Activated CD8-positive, alpha-beta memory T cell treated with anti-CD3 and anti-CD28 coated beads, Interleukin-2, amount 50 U/mL, for 1 hour (primary cell): Measurements from ENCODE around the gene SLC30A1.

Experiments used
- DNase-seq: peaks from one replicate; pipeline ENCODE4 v3.0.0-alpha.2; 2020; ENCODE audit errors: extremely low read depth

Gene SLC30A1

GRCh38 chr1:211607754-211608473 lies 29.0 kb upstream of the SLC30A1 start:
- no peak for DNase-seq

DNA sequence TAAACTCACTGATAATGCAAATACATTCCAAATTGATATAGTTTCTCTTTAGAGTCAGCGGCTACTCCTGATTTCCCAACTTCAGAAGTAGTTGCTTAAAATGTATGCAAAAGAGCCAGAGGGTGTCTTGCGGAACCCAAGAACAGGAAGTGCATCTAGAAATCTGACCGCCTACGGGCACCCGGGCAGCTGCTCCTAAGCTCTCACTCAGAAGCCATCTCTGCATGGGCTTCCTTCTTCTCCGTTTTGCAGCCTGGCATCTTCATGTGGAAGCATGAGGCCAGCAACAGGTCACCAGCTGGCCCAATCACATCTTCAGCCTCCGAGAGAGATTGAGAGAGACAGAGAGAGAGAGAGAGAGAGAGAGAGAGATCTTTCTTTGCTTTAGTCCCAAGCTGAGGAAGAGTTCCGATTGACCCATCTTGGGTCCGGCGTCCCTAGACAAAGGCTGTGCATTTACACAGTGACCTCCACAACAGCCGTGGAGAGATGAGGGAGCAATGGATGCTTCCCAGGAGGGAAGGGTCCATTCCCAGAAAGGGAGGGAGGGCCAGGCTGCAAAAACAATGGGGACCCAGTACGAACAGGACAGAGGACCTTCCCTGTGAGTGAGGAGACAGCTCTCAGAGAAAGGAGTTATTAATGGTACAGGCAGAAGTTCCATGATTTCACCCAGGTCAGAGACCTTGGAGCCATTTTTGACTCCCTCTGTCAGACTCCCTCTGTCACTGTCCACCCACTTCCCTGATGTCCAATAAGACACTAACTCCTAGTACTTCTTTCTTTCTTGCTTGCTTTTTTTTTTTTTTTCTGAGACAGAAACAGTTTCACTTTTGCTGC lies 28.2 kb upstream of the SLC30A1 start:
- no peak for DNase-seq

GRCh38 chr1:211606332-211606913 lies 27.5 kb upstream of the SLC30A1 start:
- DNase-seq: no peak

- DNase-seq: no peak
These were observed 26.8 kb upstream of the SLC30A1 start for GRCh38 chr1:211605603-211606331.

DNA sequence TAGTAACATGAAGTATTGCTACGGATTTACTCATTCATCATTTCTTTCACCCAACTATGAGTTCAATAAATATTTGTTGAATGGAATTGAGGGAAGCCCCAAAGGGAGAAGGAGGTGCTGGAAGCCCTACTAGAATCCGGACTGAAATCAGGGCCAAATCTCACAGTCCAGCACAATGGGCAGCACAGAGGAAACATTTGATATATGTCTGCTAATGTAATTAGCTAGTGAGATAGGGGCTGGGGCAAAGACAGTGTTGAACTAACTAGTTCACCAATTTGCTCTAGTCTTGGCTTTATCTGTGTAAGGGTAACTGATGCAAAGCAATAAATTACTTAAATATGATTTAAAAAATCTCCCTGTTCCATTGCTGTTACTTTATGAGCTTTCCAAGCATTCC lies 26.1 kb upstream of the SLC30A1 start:
- DNase-seq: no peak

GRCh38 chr1:211604548-211604947 lies 25.6 kb upstream of the SLC30A1 start:
- no peak for DNase-seq

DNA sequence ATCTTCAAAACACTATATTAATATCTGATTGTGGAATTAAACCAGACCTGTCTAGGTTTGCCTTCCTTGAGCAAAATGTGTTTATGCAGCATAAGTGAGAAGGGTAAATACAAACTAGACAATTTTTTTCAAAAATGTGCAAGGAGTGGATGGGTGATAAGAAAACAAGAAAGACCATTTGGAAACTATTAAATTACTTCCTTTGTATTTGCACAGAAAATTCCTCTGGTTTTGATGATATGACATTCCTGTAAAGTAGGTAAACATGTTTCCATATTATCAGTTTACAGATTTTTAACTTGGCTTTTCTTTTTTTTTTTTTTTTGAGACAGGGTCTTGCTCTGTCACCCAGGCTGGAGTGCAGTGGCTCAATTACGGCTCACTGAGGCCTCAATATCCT lies 24.8 kb upstream of the SLC30A1 start:
- DNase-seq: no peak

DNA sequence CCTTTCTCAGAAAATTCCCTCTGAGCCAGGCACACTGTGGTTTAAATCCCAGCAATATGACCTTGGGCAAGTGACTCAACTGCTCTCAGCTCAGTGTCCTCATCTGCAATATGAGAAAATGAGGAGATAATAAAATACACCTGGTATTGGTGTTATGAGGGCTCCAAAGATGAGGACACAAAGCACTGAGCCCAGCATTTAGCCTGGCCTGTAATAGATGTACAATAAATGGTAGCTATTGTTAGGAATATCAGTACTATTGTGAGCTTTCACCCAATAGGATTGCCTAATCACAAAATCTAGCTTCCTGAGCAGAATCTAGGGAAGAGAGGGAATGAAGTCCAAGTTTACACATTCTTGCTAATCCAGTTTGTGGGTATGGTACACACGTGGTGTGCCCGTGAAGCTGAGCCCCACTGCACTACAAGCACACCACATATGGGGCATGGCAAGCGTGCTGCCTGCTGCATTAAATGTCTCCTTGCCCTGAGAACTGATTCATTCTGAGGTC lies 24.3 kb upstream of the SLC30A1 start:
- DNase-seq: no peak

DNA sequence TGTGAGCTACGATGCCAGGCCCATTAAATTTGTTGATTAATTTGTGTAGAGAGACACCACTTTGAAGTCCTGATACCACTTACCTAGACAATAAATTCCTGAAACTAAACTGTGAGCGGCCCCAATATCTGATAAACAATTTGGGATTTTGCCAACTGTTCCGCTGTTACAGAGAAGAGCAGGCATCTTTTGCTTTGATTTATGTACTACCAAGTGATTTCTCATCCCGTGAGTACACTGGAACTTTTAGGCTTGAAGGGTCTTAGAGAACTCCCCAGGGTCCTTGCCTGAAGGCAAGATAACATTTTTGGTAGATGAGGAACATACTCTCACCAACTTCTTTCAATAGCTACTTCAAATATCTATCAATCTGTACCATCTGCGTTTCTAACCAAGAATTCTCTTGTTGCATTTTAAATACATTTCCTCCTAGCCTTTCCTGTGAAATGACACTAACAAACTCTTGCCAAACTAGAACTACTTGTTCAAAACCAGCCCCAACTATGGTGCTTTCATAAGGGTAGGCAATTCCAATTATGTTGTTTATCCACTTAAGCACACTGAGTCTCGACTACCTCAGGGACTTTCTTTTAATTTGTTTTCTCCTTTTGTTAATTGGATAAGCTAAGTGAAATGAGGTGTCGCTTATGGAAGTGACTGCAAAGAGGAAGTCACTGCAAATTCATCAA lies 23.2 kb upstream of the SLC30A1 start:
- DNase-seq: no peak

DNA sequence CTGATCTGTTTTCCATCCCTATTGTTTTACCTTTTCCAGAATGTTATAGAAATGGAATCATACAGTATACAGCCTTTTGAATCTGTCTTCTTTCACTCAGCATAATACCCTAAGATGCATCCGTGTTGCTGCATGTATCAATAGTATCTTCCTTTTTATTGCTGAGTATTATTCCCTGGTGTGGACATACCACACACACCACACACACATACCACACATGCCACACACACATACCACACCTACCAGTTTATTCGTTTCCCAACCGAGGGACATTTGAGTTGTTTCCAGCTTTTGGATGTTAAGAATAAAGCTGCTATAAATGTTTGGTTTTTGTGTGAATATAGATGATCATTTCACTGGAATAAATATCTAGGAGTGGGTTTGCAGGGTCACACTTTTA lies 22.2 kb upstream of the SLC30A1 start:
- no peak for DNase-seq

- no peak for DNase-seq
These were observed 20.3 kb upstream of the SLC30A1 start for GRCh38 chr1:211599250-211599649.

DNA sequence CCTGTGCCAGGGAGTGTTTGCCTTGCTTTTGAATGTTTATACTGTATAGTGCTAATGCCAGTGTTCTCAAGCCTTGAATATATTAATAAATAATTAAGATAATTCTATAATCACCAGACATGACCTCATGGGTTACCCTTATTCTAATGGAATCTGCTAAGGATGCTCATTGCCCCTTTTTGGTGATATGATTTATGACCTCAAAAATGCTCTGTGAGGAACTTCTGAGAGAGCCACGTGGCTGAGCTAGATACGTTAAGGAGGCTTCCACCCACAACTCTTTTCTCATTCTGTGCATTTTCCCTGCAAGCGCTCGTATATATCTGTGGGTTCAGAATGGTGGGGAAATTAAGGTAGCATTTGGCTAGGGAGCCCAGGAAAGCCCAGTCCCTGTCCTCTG lies 19.6 kb upstream of the SLC30A1 start:
- DNase-seq: no peak

GRCh38 chr1:211596418-211597181 lies 17.6 kb upstream of the SLC30A1 start:
- DNase-seq: no peak

GRCh38 chr1:211595419-211595818 lies 16.5 kb upstream of the SLC30A1 start:
- no peak for DNase-seq

- DNase-seq: no peak
These were observed 13.1 kb upstream of the SLC30A1 start for GRCh38 chr1:211591980-211592493.

GRCh38 chr1:211589782-211590721 lies 11.1 kb upstream of the SLC30A1 start:
- no peak for DNase-seq

GRCh38 chr1:211588711-211589110 lies 9.8 kb upstream of the SLC30A1 start:
- no peak for DNase-seq

DNA sequence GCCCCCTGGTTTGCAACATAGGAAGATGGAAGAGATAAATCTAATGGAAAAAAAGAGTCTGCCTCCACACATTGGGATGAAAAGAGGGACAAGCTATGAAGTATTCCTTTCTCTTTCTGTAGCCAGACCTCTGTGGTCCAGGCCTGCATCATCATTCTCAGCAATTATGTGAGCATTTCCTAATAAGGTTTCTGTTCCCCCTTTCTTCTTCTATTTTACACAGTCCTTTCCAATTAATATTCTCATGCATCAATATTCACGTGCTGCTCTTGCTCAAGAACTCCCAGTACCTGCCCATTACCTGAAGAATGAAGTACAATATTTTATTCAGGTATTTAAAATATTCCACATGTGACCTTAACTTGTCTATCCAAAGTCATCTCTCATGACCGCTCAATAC lies 8.2 kb upstream of the SLC30A1 start:
- DNase-seq: no peak

GRCh38 chr1:211586538-211586937 lies 7.6 kb upstream of the SLC30A1 start:
- DNase-seq: no peak
